Measurements from ENCODE around the gene CCDC80. TPM values are rescaled to one million over a fixed set of nuclear protein-coding genes. Genes with fewer than 3 reads are reported as not detected.

The CCDC80 gene
- total RNA-seq, 1 donor from 2014 or later: not detected

DNA sequence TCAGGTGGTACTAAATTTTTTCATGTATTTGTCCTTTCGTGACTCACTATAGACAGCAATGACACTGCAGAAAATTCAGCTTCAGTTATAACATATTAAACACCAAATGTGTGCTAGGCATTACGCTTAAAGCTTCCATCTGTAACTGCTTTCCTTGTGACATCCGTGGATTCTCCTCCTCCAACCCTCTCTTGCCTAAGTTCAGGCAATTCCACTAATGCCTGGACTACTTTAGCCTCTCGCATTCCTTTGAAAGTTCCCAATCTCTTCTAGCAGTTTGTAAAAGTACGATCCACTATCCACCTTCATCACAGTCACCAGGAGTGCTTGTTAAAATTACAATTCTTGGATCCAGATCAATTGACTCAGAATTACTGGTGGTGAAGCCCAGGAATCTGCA, 17.7 kb downstream of the CCDC80 start:
- ATAC-seq (ENCODE audit: low read depth) (no peak), DNase-seq (no peak)
- ChIA-PET POLR2A (no interaction called here), CTCF (no interaction called here)
- Mint-ChIP-seq H3K4me3 (no peak overlapping the region), H3K27ac (no peak overlapping the region), H3K4me1 (no peaks in the 10 kb centered on the region), H3K9me3 (no peaks in the 10 kb centered on the region), H3K36me3 (ENCODE audit: low read depth) (no peaks in the 10 kb centered on the region), H3K27me3 (no peaks in the 10 kb centered on the region)
- intact Hi-C loops (cut with micrococcal nuclease): no loop called here
- TF ChIP-seq, protein P1, sequence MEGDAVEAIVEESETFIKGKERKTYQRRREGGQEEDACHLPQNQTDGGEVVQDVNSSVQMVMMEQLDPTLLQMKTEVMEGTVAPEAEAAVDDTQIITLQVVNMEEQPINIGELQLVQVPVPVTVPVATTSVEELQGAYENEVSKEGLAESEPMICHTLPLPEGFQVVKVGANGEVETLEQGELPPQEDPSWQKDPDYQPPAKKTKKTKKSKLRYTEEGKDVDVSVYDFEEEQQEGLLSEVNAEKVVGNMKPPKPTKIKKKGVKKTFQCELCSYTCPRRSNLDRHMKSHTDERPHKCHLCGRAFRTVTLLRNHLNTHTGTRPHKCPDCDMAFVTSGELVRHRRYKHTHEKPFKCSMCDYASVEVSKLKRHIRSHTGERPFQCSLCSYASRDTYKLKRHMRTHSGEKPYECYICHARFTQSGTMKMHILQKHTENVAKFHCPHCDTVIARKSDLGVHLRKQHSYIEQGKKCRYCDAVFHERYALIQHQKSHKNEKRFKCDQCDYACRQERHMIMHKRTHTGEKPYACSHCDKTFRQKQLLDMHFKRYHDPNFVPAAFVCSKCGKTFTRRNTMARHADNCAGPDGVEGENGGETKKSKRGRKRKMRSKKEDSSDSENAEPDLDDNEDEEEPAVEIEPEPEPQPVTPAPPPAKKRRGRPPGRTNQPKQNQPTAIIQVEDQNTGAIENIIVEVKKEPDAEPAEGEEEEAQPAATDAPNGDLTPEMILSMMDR (IDR thresholded peaks at IDR 0.05): no peak

DNA sequence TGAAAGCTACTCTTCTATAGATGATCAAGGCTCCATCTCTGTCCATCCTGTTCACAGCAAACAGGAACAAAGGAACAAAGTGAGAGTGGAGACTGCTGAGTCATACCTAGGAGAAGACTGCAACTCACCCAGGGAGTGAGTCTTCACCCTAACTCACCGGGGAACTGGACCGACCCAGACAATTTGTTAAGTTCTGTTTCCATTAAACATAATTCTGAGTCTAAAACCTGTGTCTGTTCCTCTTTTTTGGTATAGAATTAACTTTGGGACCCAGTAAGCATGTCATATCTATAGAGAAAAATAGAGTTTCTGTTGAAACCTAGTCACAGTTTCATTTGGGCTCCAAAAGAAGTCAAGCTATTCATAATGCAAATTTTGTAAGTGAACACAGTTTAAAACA, 21.6 kb downstream of the CCDC80 start:
- peak; percentile 40 for ATAC-seq (ENCODE audit: low read depth)
- intact Hi-C loops (cut with micrococcal nuclease): no loop called here
- no peaks in the 10 kb centered on the region for H3K9me3 Mint-ChIP-seq
- no peaks in the 10 kb centered on the region for H3K36me3 Mint-ChIP-seq (ENCODE audit: low read depth)
- peak overlapping the region; percentile 41 for H3K27ac Mint-ChIP-seq
- POLR2A ChIA-PET: no interaction called here
- CTCF ChIA-PET: interaction anchor here (0.6 kb wide), 1 partner anchor 21 kb away, joined by 3 read pairs; no protein-coding TSS in a partner anchor
- H3K4me1 Mint-ChIP-seq: no peaks in the 10 kb centered on the region
- H3K27me3 Mint-ChIP-seq: peaks cover 3% of the 10 kb centered on the region
- DNase-seq: no peak
- TF ChIP-seq, protein P1 (IDR thresholded peaks at IDR 0.05): no peak
- H3K4me3 Mint-ChIP-seq: no peak overlapping the region

DNA sequence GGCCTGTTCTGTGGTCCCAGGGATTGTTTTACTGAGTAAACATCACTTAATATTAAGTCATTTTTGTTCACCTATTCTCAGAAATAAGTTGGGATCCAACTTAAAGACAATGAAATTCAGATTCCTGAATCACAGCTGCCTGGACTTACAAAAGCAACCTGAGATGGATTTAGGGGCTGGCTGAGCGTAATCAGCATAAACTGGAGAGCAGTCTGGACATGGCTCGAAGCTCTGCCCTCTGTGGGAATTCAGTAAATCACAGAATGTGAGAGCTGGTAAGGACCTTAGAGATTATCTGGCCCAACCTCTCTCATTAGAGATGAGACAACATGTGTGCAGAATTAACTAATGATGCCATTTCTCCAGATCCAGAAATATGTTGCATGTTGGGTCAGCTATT, 23.7 kb downstream of the CCDC80 start:
- ATAC-seq (ENCODE audit: low read depth) (no peak), DNase-seq (no peak)
- ChIA-PET CTCF (interaction anchor here (0.9 kb wide), 1 partner anchor 39 kb away, joined by 3 read pairs; no protein-coding TSS in a partner anchor), POLR2A (no interaction called here)
- intact Hi-C loops (cut with micrococcal nuclease): no loop called here
- peaks cover 3% of the 10 kb centered on the region for H3K27me3 Mint-ChIP-seq
- H3K36me3 Mint-ChIP-seq (ENCODE audit: low read depth): no peaks in the 10 kb centered on the region
- no peaks in the 10 kb centered on the region for H3K4me1 Mint-ChIP-seq
- H3K9me3 Mint-ChIP-seq: no peaks in the 10 kb centered on the region
- TF ChIP-seq, protein P1 (IDR thresholded peaks at IDR 0.05): no peak
- H3K27ac Mint-ChIP-seq: no peak overlapping the region
- H3K4me3 Mint-ChIP-seq: no peak overlapping the region

DNA sequence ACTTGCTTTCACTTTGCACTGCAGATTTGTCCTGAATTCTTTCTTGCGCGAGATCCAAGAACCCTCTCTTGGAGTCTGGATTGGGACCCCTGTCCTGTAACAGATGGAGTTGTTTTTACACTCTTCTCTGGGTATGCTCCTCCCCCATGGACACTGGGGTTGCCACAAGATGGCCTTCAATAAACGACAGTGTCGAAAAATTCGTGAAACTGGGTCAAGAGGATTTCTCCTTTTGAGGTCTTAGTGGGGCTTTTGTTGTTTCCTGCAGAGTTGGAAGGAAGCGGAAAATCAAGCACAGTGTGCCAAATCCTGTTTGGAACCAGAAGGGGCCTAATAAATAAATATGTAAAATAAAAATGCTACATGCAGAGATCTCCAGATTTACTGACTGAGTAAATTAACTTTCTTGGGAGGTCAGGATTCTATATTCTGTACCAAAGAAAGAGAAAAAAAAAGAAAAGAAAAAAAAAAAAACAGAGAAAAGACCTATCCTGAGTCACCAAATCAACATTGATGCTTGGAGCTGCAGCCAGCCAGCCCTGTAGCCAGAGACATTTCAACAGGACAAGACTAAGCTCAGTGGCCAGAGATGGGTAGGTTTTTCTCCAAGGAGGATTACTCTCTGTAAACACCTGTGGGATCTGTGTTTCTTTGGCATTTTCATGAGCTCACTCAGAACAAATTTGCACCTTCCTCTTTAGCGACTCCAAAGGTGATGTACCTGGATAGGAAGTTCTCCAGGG, 24.8 kb downstream of the CCDC80 start:
- Mint-ChIP-seq H3K4me3 (no peak overlapping the region), H3K36me3 (ENCODE audit: low read depth) (no peaks in the 10 kb centered on the region), H3K9me3 (no peaks in the 10 kb centered on the region), H3K27me3 (peaks cover 3% of the 10 kb centered on the region), H3K4me1 (no peaks in the 10 kb centered on the region), H3K27ac (no peak overlapping the region)
- intact Hi-C loops (cut with micrococcal nuclease): no loop called here
- TF ChIP-seq, protein P1 (IDR thresholded peaks at IDR 0.05): no peak
- ATAC-seq (ENCODE audit: low read depth) (no peak), DNase-seq (no peak)
- CTCF ChIA-PET: interaction anchor here (0.9 kb wide), 1 partner anchor 38 kb away, joined by 3 read pairs; no protein-coding TSS in a partner anchor
- POLR2A ChIA-PET: interaction anchor here (0.6 kb wide), 1 partner anchor 59 kb away, joined by 3 read pairs; no protein-coding TSS in a partner anchor

DNA sequence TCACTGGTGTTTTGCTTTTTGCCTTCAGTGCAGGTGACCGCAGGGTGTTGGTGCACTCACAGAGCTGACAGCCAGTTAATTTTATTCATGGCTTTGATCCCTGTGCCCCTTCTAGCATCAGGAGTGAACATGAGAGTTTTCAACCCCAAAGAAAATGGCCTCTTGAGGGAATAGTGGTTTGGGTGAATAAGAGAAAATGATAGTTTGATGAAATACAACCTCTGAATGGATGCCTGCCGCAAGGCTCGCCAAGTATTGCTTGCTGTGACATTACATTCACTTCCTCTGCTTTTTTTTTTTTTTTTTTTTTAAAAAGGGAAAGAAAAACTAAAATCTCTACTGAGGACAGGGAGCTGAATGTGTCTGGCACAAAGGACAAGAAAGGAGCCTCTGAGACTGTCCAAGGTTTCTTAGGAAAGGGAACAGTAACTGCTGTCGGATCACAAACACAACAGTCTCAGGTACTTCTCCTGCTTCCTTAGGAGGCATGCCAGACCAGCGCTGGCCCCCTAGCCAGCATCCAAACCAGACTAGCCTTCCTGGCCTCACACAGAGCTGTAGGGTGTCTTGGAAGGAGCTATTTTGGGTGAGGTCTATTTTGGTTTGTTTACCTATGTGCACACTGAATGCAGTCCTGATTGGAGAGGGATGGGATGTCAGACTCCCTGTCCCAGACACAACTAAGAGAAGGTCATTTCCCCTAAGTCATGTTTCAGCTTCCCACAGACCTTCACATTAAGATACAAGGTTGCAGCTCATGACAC, 29.0 kb downstream of the CCDC80 start:
- Mint-ChIP-seq H3K27me3 (peaks cover 3% of the 10 kb centered on the region), H3K9me3 (no peaks in the 10 kb centered on the region), H3K36me3 (ENCODE audit: low read depth) (no peaks in the 10 kb centered on the region), H3K4me3 (no peak overlapping the region), H3K27ac (no peak overlapping the region), H3K4me1 (no peaks in the 10 kb centered on the region)
- ChIA-PET POLR2A (interaction anchor here (1.3 kb wide), 1 partner anchor 18 kb away, joined by 11 read pairs; no protein-coding TSS in a partner anchor), CTCF (no interaction called here)
- ATAC-seq (ENCODE audit: low read depth) (no peak), DNase-seq (no peak)
- intact Hi-C loops (cut with micrococcal nuclease): no loop called here
- TF ChIP-seq, protein P1 (IDR thresholded peaks at IDR 0.05): no peak
